Measurements from ENCODE around the gene VSTM4. TPM values are rescaled to one million over a fixed set of nuclear protein-coding genes. Genes with fewer than 3 reads are reported as not detected.
A peak's percentile ranks its signal among the peaks of the same experiment; 100 is the strongest.

The VSTM4 gene
- total RNA-seq, 1 donor from 2014 or later = 19.5 TPM

- no peak for TF ChIP-seq CTCF (IDR thresholded peaks at IDR 0.05)
- Histone ChIP-seq H3K27ac (peak overlapping the region; percentile 58), H3K4me3 (no peak overlapping the region), H3K4me1 (peaks cover 29% of the 10 kb centered on the region), H3K36me3 (no peaks in the 10 kb centered on the region), H3K27me3 (no peaks in the 10 kb centered on the region), H3K9me3 (peaks cover 4% of the 10 kb centered on the region)
- intact Hi-C loops (cut with DNase I) = no loop called here
- peak; percentile 83 for ATAC-seq
- peak; percentile 36 for DNase-seq
Observed at GRCh38 chr10:49089557-49090188, 25.6 kb downstream of the VSTM4 start.

- Histone ChIP-seq H3K4me1 (peaks cover 29% of the 10 kb centered on the region), H3K4me3 (no peak overlapping the region), H3K27me3 (no peaks in the 10 kb centered on the region), H3K9me3 (peaks cover 4% of the 10 kb centered on the region), H3K36me3 (no peaks in the 10 kb centered on the region), H3K27ac (no peak overlapping the region)
- intact Hi-C loops (cut with DNase I) = no loop called here
- TF ChIP-seq CTCF (IDR thresholded peaks at IDR 0.05) = no peak
- DNase-seq (no peak), ATAC-seq (no peak)
Observed at GRCh38 chr10:49089152-49089551, 26.2 kb downstream of the VSTM4 start.

GRCh38 chr10:49086889-49087288 is 28.4 kb downstream of the VSTM4 start:
- Histone ChIP-seq H3K27me3 (no peaks in the 10 kb centered on the region), H3K36me3 (no peaks in the 10 kb centered on the region), H3K4me3 (no peak overlapping the region), H3K27ac (no peak overlapping the region), H3K9me3 (peaks cover 4% of the 10 kb centered on the region), H3K4me1 (peaks cover 45% of the 10 kb centered on the region)
- intact Hi-C loops (cut with DNase I) = no loop called here
- ATAC-seq (no peak), DNase-seq (no peak)
- no peak for TF ChIP-seq CTCF (IDR thresholded peaks at IDR 0.05)

- Histone ChIP-seq H3K4me1 (peaks cover 42% of the 10 kb centered on the region), H3K27ac (peak overlapping the region; percentile 14), H3K4me3 (no peak overlapping the region), H3K9me3 (peaks cover 4% of the 10 kb centered on the region), H3K27me3 (no peaks in the 10 kb centered on the region), H3K36me3 (no peaks in the 10 kb centered on the region)
- TF ChIP-seq CTCF (IDR thresholded peaks at IDR 0.05) = no peak
- intact Hi-C loops (cut with DNase I) = no loop called here
- DNase-seq (no peak), ATAC-seq (no peak)
Observed at GRCh38 chr10:49083261-49083660, 32.1 kb downstream of the VSTM4 start.

- H3K27me3 ChIP-seq = no peaks in the 10 kb centered on the region
- H3K27ac ChIP-seq = no peak overlapping the region
- intact Hi-C loops (cut with DNase I) = no loop called here
- DNase-seq (no peak), ATAC-seq (no peak)
- H3K4me3 ChIP-seq = no peak overlapping the region
- H3K9me3 ChIP-seq = peaks cover 4% of the 10 kb centered on the region
- TF ChIP-seq CTCF (IDR thresholded peaks at IDR 0.05) = no peak
- peaks cover 41% of the 10 kb centered on the region for H3K4me1 ChIP-seq
- no peaks in the 10 kb centered on the region for H3K36me3 ChIP-seq
Observed at GRCh38 chr10:49082766-49083165, 32.6 kb downstream of the VSTM4 start.
